B cell (primary cell): ENCODE results near the gene ANKRD30A. TPM values are rescaled to one million over a fixed set of nuclear protein-coding genes. Genes with fewer than 3 reads are reported as not detected.

Source experiments
- ATAC-seq: fragments of 200-7000 bp; cut with Tn5 transposase; one replicate; pipeline ENCODE4 v1.10.0; 2021; ENCODE audit warnings: low read depth, mild to moderate bottlenecking, moderate number of reproducible peaks, moderate library complexity
- CTCF ChIA-PET: fragments of 350-600 bp; sonication (Branson Sonifier 250); formaldehyde crosslinking; loops from one replicate; lab custom pipeline; 2021; ENCODE audit warnings: antibody characterized with exemption, inconsistent platforms; lab: Charles Lee
- POLR2A ChIA-PET: fragments of 350-600 bp; sonication (Branson Sonifier 250); formaldehyde crosslinking; loops from one replicate; lab custom pipeline; 2021; ENCODE audit warnings: antibody characterized with exemption; lab: Charles Lee
- DNase-seq: peaks from one replicate; pipeline ENCODE4 v3.0.0; 2013
- H2AFZ ChIP-seq: 2 replicates; pipeline ENCODE4 v1.6.1; 2012; ENCODE audit warnings: mild to moderate bottlenecking, low read depth, low read length; ENCODE audit not compliant: insufficient read depth, poor library complexity, severe bottlenecking
- H3K27ac ChIP-seq, 2 donors: 1 replicate in 1 of 2; 2 replicates in 1 of 2; pipeline ENCODE4 v1.5.1; 2012 to 2013; ENCODE audit warnings: low read length in 2 of 2, mild to moderate bottlenecking in 2 of 2, moderate library complexity in 1 of 2
- H3K27me3 ChIP-seq, 4 experiments: fragments of 200-600 bp in 1 of 4; sonication (generic) in 1 of 4; replicated peaks in 1 of 4; 1 replicate in 2 of 4; 2 replicates in 2 of 4; pipeline versions ENCODE4 v1.6.1 to v1.7.0; 2013 to 2016; ENCODE audit warnings: low read length in 3 of 4, mild to moderate bottlenecking in 2 of 4, mixed read lengths in 1 of 4, moderate library complexity in 1 of 4; ENCODE audit not compliant: insufficient read depth in 4 of 4, control insufficient read depth in 3 of 4; ENCODE audit errors: control extremely low read depth in 1 of 4
- H3K36me3 ChIP-seq, 2 experiments: replicated peaks in 1 of 2; 1 replicate in 1 of 2; 2 replicates in 1 of 2; pipeline versions ENCODE4 v1.6.1 to v1.7.1; 2013; ENCODE audit warnings: low read length in 1 of 2; ENCODE audit not compliant: insufficient read depth in 2 of 2, control insufficient read depth in 1 of 2; ENCODE audit errors: control extremely low read depth in 1 of 2, extremely low read depth in 1 of 2
- H3K4me1 ChIP-seq, 2 donors: fragments of 200-600 bp in 1 of 2; sonication (generic) in 1 of 2; 1 replicate in 1 of 2; 2 replicates in 1 of 2; pipeline versions ENCODE4 v1.5.1 to v1.6.1; 2013 to 2017; ENCODE audit warnings: low read length in 2 of 2; ENCODE audit not compliant: control insufficient read depth in 2 of 2, insufficient read depth in 2 of 2
- H3K4me2 ChIP-seq: replicated peaks from 2 replicates; pipeline ENCODE3; 2012; ENCODE audit warnings: mild to moderate bottlenecking, low read depth, low read length; ENCODE audit not compliant: poor library complexity, severe bottlenecking
- H3K4me3 ChIP-seq, 5 experiments: fragments of 200-600 bp in 1 of 5; sonication (generic) in 1 of 5; 1 replicate in 3 of 5; 2 replicates in 2 of 5; pipeline versions ENCODE4 v1.5.1 to v1.7.0; 2011 to 2016; ENCODE audit warnings: low read length in 4 of 5, mild to moderate bottlenecking in 4 of 5, low read depth in 2 of 5, control low read depth in 1 of 5, moderate library complexity in 1 of 5; ENCODE audit not compliant: insufficient read depth in 1 of 5; ENCODE audit errors: control extremely low read depth in 1 of 5, extremely low read depth in 1 of 5
- H3K79me2 ChIP-seq: fragments of 200-600 bp; sonication (generic); one replicate; pipeline ENCODE4 v1.6.0; 2016; ENCODE audit warnings: low read length; ENCODE audit not compliant: control insufficient read depth, insufficient read depth
- H3K9ac ChIP-seq: fragments of 200-600 bp; sonication (generic); 2 replicates; pipeline ENCODE4 v1.6.1; 2017; ENCODE audit warnings: mild to moderate bottlenecking, low read length, moderate library complexity
- H3K9me3 ChIP-seq, 3 donors: one replicate each; pipeline versions ENCODE4 v1.6.1 to v1.7.1; 2013; ENCODE audit warnings: low read length in 2 of 3; ENCODE audit not compliant: control insufficient read depth in 2 of 3, insufficient read depth in 1 of 3; ENCODE audit errors: control extremely low read depth in 1 of 3
- H4K20me1 ChIP-seq: 2 replicates; pipeline ENCODE4 v1.6.0; 2012; ENCODE audit warnings: mild to moderate bottlenecking, low read length; ENCODE audit not compliant: insufficient read depth, control insufficient read depth, poor library complexity, severe bottlenecking
- H3K27ac Mint-ChIP-seq: one replicate; pipeline ENCODE4 v1.8.0; 2021; ENCODE audit warnings: mixed read lengths
- H3K27me3 Mint-ChIP-seq: one replicate; pipeline ENCODE4 v1.8.0; 2021; ENCODE audit warnings: mixed read lengths
- H3K4me1 Mint-ChIP-seq: one replicate; pipeline ENCODE4 v1.8.0; 2021; ENCODE audit warnings: mixed read lengths
- H3K4me3 Mint-ChIP-seq: one replicate; pipeline ENCODE4 v1.8.0; 2021; ENCODE audit warnings: mixed read lengths
- H3K9me3 Mint-ChIP-seq: one replicate; pipeline ENCODE4 v1.8.0; 2022; ENCODE audit warnings: mixed read lengths; ENCODE audit not compliant: insufficient read depth
- EZH2 ChIP-seq: IDR thresholded peaks from 2 replicates; pipeline ENCODE4 v1.6.1; 2012; ENCODE audit warnings: borderline replicate concordance, low read depth, mild to moderate bottlenecking, moderate library complexity, low read length; ENCODE audit not compliant: insufficient read depth, poor library complexity, severe bottlenecking
- WGBS: methylation state at CpG from one replicate; pipeline ENCODE4 v1.1.5; 2013; ENCODE audit warnings: missing lambda C conversion rate; ENCODE audit not compliant: insufficient coverage; 5-methylcytosine and 5-hydroxymethylcytosine counted together
- intact Hi-C: fragments of 100-400 bp; cut with micrococcal nuclease; formaldehyde crosslinking; loops from one replicate; pipeline ENCODE4 v1.10.0; 2022
- polyA plus RNA-seq: library from polyadenylated mRNA; depleted of rRNA; stranded (reverse); fragments of >200 nt; gene quantifications from 2 replicates; pipeline ENCODE4 v1.2.3, GENCODE V29; 2012
- total RNA-seq, 2 donors: library from RNA; stranded (reverse); fragments of 120-200 nt in 1 of 2; gene quantifications; 1 replicate in 1 of 2; 2 replicates in 1 of 2; pipeline versions ENCODE4 v1.2.3 to v1.2.4, GENCODE V29; 2013 to 2022
- TF ChIP-seq, protein P1 (sequence below): fragments of 200-600 bp; IDR thresholded peaks from one replicate; pipeline ENCODE4 v1.8.0; 2022; ENCODE audit warnings: antibody characterized with exemption, mild to moderate bottlenecking

The ANKRD30A gene
- total and polyA plus RNA-seq, 2 donors (not counting 1 experiment from before 2014, with no cell fraction given): not detected

GRCh38 chr10:37381271-37381670 is 255.9 kb downstream of the ANKRD30A start:
- no peak for TF ChIP-seq EZH2
- TF ChIP-seq, protein P1, sequence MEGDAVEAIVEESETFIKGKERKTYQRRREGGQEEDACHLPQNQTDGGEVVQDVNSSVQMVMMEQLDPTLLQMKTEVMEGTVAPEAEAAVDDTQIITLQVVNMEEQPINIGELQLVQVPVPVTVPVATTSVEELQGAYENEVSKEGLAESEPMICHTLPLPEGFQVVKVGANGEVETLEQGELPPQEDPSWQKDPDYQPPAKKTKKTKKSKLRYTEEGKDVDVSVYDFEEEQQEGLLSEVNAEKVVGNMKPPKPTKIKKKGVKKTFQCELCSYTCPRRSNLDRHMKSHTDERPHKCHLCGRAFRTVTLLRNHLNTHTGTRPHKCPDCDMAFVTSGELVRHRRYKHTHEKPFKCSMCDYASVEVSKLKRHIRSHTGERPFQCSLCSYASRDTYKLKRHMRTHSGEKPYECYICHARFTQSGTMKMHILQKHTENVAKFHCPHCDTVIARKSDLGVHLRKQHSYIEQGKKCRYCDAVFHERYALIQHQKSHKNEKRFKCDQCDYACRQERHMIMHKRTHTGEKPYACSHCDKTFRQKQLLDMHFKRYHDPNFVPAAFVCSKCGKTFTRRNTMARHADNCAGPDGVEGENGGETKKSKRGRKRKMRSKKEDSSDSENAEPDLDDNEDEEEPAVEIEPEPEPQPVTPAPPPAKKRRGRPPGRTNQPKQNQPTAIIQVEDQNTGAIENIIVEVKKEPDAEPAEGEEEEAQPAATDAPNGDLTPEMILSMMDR: no peak
- ChIA-PET CTCF (no interaction called here), POLR2A (no interaction called here)
- intact Hi-C loops: no loop called here
- Histone ChIP-seq H2AFZ (no peak overlapping the region), H3K4me1 (no peaks in the 10 kb centered on the region), H3K4me2 (no peak overlapping the region), H3K4me3 (no peak overlapping the region), H3K36me3 (no peaks in the 10 kb centered on the region), H3K27ac (no peak overlapping the region), H4K20me1 (no peaks in the 10 kb centered on the region), H3K79me2 (no peaks in the 10 kb centered on the region), H3K9ac (no peak overlapping the region), H3K9me3 (peaks cover 0 to 15% (median 4%) of the 10 kb centered on the region in 3 donors), H3K27me3 (no peaks in the 10 kb centered on the region)
- Mint-ChIP-seq H3K4me3 (no peak overlapping the region), H3K27ac (no peak overlapping the region), H3K27me3 (no peaks in the 10 kb centered on the region), H3K4me1 (no peaks in the 10 kb centered on the region), H3K9me3 (peaks cover 19% of the 10 kb centered on the region)
- DNase-seq (no peak), ATAC-seq (no peak)
- 85% methylated on average over 3 of the region's 3 CpGs for WGBS

DNA sequence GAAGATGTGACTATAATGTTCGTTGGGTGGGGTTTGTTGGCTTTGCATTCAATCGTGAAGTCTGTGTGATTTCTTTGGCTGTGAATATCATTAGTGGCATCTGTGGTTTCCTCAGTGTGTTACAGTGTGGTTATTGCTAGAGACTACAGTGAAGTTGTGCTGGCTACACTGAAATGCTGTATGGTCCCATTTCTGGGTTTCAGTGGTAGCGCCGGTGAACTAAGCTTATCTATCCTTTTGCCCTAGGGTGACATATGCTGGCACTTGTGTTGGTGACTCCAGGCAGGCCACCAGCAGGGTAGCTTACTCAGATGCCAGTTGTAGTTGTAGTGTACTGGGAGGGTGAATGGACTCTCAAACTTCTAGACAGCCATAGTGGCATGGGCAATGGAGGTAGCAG is 259.5 kb downstream of the ANKRD30A start:
- H3K4me1 ChIP-seq: no peaks in the 10 kb centered on the region
- Mint-ChIP-seq H3K4me3 (no peak overlapping the region), H3K4me1 (no peaks in the 10 kb centered on the region), H3K27me3 (no peaks in the 10 kb centered on the region), H3K27ac (no peak overlapping the region), H3K9me3 (peaks cover 17% of the 10 kb centered on the region)
- intact Hi-C loops: no loop called here
- H3K9ac ChIP-seq: no peak overlapping the region
- no peak overlapping the region for H2AFZ ChIP-seq
- no peaks in the 10 kb centered on the region for H4K20me1 ChIP-seq
- 69% methylated on average over 4 of the region's 4 CpGs for WGBS
- peaks cover 0 to 15% (median 5%) of the 10 kb centered on the region in 3 donors for H3K9me3 ChIP-seq
- H3K27me3 ChIP-seq: no peaks in the 10 kb centered on the region
- H3K4me3 ChIP-seq: no peak overlapping the region
- H3K4me2 ChIP-seq: no peak overlapping the region
- ChIA-PET CTCF (no interaction called here), POLR2A (no interaction called here)
- H3K36me3 ChIP-seq: no peaks in the 10 kb centered on the region
- no peak for TF ChIP-seq EZH2
- TF ChIP-seq, protein P1: no peak
- no peaks in the 10 kb centered on the region for H3K79me2 ChIP-seq
- no peak for ATAC-seq
- DNase-seq: no peak
- no peak overlapping the region for H3K27ac ChIP-seq
